C4-2B (cell line): ENCODE results near the gene ADAMTSL4.

ENCODE experiments used
- ZFX ChIP-seq: fragments of 450-650 bp; IDR thresholded peaks from 2 replicates; pipeline ENCODE4 v1.6.1; 2017
- TF ChIP-seq, protein P1 (sequence below): fragments of 450-650 bp; conservative IDR thresholded peaks from 2 replicates; pipeline ENCODE4 v1.5.1; 2017; ENCODE audit warnings: mild to moderate bottlenecking

DNA sequence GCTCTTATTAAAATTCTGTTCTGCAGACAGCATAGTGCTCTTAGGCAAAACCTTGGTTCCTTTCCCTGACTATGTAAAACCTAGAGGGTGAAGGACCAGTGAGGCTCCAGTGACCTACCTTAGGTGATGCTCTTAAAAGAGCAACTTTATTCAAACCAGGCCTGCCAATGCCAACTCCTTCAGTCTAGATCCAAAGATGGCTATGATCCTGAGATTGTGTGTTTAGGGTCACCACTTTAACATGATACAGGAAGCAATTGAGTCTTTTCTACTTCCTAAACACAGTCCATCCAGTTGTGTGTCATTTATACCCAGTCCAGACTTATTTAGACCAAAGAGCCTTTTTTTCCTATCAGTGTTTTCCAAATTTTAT, 19.4 kb downstream of the ADAMTSL4 start:
- TF ChIP-seq, protein P1, sequence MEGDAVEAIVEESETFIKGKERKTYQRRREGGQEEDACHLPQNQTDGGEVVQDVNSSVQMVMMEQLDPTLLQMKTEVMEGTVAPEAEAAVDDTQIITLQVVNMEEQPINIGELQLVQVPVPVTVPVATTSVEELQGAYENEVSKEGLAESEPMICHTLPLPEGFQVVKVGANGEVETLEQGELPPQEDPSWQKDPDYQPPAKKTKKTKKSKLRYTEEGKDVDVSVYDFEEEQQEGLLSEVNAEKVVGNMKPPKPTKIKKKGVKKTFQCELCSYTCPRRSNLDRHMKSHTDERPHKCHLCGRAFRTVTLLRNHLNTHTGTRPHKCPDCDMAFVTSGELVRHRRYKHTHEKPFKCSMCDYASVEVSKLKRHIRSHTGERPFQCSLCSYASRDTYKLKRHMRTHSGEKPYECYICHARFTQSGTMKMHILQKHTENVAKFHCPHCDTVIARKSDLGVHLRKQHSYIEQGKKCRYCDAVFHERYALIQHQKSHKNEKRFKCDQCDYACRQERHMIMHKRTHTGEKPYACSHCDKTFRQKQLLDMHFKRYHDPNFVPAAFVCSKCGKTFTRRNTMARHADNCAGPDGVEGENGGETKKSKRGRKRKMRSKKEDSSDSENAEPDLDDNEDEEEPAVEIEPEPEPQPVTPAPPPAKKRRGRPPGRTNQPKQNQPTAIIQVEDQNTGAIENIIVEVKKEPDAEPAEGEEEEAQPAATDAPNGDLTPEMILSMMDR = no peak
- TF ChIP-seq ZFX = no peak
